Measurements from ENCODE around the gene OTOP3.
"Not testable (repeated sequence)": the region's sequence is repeated elsewhere in the genome, so short reads cannot be mapped to it uniquely, and the experiment has no call there.

OTOP3 gene, protein sequence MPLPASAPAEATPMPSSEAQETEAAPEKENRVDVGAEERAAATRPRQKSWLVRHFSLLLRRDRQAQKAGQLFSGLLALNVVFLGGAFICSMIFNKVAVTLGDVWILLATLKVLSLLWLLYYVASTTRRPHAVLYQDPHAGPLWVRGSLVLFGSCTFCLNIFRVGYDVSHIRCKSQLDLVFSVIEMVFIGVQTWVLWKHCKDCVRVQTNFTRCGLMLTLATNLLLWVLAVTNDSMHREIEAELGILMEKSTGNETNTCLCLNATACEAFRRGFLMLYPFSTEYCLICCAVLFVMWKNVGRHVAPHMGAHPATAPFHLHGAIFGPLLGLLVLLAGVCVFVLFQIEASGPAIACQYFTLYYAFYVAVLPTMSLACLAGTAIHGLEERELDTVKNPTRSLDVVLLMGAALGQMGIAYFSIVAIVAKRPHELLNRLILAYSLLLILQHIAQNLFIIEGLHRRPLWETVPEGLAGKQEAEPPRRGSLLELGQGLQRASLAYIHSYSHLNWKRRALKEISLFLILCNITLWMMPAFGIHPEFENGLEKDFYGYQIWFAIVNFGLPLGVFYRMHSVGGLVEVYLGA

DNA sequence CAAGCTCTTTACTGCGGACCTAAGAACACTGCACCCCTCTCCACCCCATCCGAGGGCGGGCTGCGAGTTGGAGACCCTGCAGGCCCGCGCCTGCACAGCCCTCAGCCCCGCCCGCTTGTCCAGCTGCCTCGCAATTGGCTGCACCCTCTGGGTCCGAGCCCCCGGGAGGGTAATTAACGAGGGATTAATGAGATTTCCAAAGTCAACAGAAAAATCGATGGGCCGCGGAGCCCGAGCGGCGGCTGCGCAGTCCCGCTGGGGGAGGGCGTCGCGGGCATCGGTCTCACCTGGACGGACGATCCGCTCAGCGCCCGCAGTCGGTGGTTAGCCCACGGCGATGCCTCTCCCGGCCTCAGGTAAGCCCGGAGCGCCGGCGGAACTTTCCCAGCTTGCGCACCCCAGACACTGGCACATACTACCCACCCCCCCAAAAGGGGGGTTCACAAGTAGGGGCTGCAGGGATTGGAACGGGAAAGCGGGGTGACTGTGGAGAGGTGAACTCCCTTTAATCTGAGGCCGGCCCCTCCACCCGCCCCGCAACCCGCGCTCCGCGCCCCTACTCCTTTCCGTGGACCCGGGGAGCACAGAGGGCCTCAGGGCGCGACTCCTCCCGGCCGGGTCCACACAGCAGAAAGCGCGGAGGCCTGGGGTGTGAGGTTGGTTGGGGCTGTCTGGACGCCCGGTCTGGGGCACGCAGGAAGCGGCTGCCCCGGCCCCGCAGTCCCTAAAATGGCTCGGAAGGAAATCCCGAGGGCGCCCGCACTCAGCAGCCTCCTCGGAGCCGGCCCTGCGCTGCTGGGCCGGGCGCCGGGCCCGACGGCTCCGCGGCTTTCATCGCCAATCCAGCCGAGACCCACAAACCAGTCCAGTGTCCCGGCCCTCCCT, at the start of gene OTOP3:
OTOP3 (plus strand) TSS at position 314 of the 885 bp plus-strand sequence; CDS start at position 338, 24 bp downstream.
- no peak for DNase-seq (ENCODE audit: low read depth in 2 of 2, low spot score in 1 of 2)

DNA sequence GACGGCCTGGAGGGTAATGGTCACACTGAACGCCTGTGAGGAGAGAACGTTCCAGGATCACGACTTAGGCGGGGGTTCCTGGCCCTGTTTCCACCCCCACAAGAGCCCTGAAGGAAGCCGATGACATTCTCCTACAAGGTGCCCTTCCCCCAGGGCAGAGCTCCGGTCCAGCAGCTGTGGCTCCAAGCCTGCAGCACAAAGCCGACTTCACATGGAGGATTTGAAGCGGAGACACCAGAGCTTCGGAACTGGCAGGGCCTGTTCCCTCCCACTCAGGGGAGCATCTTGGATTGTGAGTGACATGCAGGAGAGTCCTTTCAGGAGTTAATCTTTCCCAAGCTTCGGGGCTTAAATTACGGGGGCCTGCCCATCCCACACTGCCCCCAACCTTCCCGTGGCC, 47.2 kb upstream of the OTOP3 start:
- DNase-seq (ENCODE audit: low read depth in 2 of 2, low spot score in 1 of 2), result no peak

DNA sequence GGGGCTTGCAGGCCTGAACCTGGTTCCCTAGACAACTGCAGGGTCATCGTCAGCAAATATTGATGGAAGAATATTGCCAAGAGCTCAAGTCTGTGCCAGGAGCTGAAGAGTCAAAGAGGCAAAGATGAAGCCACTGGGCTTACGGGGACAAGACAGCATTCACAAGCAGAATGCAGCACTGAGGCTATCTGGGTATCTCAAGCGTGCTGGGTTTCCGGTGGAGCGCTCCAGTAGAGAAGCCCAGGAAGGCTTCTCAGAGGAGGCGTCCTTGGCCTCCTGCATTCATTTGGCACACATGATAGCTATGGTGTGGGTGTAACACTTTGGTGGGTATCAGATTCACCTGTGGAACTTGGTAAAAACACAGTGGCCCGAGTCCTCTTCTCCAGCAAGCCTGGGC, 45.1 kb upstream of the OTOP3 start:
- no peak for DNase-seq (ENCODE audit: low read depth in 2 of 2, low spot score in 1 of 2)

DNA sequence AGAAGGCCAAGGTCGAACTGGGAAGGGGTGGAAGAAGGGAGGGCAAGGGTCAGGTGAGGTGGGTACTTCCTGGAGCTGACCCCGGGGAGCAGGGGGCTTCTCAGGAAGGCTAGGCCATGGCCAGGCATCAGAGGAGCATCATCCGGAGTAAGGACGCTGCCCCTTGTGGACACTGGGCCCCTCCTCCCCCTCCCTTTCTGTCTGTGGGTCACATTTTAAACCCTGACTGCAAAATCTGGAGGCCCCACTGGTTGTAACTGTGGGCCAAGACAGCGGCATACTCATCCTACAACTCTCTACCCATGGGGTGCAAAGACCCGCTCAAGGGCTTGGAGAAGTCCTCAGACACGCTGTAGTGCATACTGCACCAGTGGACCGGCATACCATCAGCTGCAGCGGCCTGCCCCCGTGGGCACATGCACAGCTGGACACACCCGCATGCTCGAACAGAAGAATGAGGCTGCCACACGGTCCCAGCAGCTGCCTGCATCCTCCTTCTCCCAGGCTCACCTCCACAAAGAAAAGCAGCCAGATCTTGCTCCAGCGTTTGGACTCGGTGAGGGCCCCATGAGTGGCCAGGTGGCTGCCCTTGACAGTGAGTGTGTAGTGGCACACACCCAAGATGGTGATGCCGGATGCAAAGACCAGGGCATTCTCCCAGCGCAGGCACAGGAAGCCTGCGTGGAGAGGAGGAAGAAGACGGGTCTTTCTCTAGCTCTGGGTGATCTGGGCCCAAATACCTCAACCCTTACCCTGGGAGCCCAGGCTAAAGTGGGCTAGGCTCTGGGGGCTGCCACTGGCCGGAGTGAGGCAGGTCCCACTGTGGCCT, 43.5 kb upstream of the OTOP3 start:
- DNase-seq (ENCODE audit: low read depth in 2 of 2, low spot score in 1 of 2), result no peak

DNA sequence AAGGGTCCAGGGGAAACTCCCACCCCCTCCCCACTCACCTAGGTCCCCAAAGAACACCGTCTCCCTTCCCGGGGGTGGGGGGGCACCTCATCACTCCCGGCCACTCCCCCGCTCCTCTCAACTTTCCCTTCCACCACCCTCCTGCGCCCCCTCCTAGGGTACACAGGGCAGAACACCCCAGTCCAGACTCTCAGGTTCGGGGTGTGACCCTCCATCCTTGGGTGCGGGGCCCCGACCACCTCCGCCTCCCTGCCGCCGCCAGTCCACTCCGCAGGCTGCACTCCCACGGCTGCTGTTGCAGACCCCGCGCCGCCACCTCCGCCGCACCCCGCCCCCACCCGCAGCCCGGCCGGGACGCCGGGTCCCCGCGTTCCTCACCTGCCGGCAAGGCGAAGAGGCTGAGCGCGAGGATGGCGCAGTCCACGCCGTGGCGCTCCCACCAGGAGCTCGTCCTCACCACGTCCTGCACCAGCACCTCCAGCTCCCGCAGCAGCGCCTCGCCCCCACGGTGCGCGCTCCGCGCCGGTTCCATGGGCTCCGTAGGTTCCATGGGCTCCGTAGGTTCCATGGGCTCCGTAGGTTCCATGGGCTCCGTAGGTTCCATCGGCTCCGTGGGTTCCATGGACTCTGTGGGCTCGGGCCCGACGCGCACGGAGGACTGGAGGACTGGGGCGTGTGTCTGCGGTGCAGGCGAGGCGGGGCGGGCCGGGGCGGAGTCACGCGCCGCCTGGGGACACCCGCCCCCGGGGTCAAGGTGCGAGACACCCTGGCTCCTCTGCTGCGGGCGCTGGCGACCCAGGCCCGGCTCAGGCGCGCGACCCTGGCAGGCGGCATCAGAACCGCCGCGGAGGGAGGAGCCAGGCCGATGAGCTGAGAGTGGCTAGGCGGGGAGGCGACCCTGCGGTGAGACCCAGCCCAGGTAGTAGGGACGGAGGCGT, 42.5 kb upstream of the OTOP3 start, which contains the start of gene FADS6:
FADS6 (minus strand) TSS at position 660 of the 938 bp plus-strand sequence; CDS start at position 622, 38 bp downstream.
- no peak for DNase-seq (ENCODE audit: low read depth in 2 of 2, low spot score in 1 of 2)

DNA sequence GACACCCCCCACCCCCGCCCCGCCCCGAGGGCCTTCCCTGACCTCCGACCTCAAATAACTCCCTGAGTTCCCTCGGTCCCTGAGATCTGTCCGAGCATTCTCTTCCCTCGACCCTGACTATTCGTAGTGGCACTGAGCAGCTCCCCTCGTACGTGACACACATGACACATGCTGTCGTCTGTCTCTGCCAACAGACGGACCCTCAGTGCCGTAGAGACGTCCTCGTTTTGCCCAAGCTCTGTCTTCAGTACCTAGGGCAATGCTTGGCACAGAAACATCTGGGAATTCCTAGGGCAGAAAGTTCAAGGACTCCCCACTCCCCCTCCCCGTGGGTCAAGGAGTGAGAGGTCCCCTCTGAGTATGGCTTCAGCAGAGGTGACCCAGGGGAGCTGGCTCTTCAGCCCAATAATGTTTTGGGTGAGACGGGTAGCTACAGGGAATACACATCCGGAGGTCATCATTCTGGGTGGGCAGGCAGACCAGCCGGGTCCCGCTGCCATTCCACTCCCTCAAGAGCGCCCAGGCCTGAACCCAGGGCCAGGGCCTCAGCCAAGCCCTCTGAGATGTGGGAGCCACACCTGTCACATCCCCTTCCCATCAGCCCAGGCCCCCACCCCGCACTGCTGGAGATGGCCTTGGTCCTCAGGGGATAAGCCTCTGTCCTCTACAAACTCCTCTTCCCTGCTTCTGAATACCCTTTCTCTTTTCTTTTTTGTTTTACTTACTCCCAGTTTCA, 41.6 kb upstream of the OTOP3 start:
- no peak for DNase-seq (ENCODE audit: low read depth in 2 of 2, low spot score in 1 of 2)

DNA sequence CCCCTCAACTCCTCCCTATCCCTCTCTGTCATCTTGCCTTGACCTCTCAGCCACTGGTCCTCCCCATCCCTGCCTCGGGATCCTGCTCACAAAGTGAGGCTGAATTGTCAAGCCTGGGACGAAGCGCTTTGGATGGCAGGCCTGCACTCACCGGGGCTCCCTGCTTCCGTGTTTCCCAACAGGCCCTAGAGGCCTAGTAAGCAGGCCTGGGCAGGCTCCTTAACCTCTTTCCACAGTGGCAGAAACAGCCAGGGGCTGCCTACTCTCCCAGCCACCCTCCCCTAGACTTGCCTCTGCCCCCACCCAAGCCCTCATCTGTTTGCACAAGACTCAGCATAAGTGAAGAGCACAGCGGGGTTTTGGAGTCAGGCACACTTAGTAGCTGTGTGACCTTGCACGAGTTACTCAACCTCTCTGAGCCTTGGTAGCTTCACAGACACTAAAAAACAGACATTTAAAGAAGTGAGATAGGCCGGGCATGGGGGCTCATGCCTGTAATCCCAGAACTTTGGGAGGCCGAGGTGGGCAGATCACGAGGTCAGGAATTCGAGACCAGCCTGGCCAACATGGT, 37.2 kb upstream of the OTOP3 start:
- DNase-seq (ENCODE audit: low read depth in 2 of 2, low spot score in 1 of 2), result no peak

DNA sequence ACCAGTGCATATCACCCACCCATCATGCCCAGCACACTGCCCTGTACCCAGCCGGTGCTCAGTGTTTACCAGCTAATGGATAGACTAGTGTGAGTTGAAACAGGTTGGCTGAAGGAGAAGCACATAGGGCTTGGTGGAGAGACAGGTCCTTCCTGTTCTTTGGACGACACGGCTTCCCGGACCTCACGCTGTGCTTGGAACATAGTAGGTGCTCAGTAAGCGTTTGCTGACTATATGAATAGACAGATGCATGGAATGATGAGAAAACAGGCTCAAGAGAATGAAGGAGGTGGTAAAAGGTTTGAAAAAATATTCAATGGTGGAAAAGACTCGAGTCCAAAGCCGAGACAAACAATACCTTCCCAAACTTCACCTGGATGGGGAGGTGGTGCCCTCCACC, 35.5 kb upstream of the OTOP3 start:
- no peak for DNase-seq (ENCODE audit: low read depth in 2 of 2, low spot score in 1 of 2)

DNA sequence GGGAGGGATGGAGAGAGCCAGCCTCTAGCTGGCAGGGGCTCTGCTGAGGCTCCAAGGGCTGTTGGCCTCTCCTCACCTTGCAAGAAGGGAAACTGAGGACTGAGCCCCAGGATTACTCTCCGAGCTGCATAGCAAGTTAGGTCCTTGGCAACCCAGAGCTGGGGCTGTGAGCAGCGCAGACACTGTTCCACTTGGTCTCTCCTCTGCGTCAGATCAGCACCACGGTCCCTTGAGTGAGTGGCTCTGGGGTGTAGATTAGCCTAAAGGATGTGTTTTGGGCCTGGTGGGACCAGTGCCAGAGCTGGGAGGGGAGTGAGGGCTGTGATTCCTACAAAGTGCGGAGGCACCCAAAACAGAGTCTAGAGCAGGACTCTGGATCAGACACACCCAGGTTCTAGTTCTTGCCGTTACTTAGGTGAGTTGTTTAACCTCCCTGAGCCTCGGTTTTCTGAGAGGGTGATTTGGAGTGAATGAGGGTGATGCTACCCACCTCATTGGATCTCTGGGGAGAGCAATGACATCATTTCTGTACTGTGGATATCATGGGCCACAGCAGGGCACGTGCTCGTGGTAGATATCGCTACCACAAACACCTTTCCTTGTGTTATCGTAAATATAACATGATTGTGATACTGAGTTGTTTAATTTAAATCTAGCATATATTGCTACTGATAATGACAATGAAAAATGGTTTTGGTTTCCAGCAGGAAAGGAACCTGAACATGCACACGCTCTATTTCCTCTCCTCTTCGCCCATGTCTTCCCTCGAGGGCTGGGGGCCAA, 34.2 kb upstream of the OTOP3 start:
- DNase-seq (ENCODE audit: low read depth in 2 of 2, low spot score in 1 of 2), result no peak

DNA sequence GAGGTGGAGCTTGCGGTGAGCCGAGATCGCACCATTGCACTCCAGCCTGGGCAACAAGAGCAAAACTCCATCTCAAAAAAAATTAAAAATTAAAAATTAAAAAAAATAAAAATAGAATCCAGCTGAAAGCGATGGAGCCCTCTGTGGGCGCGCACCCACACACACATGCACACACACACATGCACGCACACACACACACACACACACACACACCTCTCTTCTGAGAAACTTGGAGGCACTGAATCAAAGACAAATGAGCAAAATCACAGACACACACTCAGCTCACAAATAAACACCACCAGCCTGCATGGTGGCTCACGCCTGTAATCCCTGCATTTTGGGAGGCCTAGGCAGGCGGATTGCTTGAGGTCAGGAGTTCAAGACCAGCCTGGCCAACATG, 32.7 kb upstream of the OTOP3 start:
- no peak for DNase-seq (ENCODE audit: low read depth in 2 of 2, low spot score in 1 of 2)

DNA sequence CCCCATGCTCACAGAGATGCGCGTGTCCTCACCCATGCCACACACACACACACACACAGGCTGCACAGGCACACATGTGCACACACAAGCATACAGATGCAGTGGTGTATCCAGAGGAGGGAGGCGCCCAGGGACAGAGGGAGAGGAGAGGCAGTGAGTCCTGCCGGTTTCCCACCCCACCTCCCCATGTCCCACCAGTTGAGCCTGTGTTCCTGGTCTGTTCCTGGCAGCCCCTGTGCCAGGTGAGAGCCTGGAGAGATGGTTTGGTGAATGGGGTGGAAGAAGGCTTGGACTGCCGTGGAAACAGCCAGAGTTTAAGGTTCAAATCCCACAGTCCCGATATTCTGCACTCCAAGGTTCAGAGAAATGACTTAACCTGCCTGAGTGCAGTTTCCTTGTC, 32.0 kb upstream of the OTOP3 start:
- no peak for DNase-seq (ENCODE audit: low read depth in 2 of 2, low spot score in 1 of 2)

DNA sequence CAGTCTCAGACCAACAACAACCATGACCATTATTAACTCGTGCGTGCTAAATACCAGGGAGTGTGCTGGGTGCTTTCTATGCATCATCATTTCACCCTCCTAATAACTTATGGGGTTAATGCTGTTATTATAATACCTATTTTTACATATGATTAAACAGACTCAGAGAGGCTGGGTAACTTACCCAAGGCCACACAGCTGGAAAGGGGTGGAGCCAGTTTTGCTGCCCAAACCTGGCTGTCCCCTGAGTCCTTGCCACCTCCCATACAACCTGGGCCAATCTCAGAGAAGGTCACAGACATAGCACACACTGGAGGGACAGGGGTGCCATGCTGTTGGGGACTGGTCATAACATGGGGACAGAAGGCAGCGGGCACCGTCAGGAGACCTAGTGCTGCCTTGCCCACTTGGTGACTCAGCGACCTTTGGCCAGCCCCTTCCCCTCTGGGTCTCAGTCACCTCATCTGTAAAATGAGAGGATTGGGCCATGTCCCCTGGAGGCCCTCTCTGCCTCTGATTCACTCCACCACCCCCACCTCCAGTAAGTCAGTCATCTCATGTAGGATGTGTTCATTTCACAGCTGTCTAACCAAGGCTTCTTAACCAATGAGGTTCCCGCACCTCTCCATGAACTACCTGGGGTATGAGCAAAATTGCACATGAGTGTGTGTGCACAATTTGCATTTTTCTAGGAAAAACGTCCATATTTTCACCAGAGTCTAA, 30.9 kb upstream of the OTOP3 start:
- no peak for DNase-seq (ENCODE audit: low read depth in 2 of 2, low spot score in 1 of 2)

DNA sequence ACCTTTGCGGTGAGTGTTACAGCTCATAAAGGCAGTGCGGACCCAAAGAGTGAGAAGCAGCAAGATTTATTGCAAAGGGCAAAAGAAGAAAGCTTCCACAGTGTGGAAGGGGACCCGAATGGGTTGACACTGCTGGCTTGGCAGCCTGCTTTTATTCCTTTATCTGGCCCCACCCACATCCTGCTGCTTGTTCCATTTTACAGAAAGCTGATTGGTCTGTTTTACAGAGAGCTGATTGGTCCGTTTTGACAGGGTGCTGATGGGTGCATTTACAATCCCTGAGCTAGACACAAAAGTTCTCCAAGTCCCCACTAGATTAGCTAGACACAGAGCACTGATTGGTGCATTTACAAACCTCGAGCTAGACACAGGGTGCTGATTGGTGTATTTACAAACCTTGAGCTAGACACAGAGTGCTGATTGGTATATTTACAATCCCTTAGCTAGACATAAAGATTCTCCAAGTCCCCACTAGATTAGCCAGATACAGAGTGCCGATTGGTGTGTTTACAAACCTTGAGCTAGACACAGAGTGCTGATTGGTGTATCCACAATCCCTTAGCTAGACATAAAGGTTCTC, 29.4 kb upstream of the OTOP3 start:
- DNase-seq (ENCODE audit: low read depth in 2 of 2, low spot score in 1 of 2), result not testable (repeated sequence)

DNA sequence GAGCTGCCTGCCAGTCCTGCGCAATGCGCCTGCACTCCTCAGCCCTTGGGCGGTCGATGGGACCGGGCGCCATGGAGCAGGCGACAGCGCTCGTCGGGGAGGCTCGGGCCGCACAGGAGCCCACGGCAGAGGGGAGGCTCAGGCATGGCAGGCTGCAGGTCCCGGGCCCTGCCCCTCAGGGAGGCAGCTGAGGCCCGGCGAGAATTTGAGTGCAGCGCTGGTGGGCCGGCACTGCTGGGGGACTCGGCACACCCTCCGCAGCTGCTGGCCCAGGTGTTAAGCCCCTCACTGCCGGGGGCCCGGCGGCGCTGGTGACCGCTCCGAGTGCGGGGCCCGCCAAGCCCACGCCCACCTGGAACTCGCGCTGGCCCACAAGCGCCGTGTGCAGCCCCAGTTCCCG, 28.7 kb upstream of the OTOP3 start:
- DNase-seq (ENCODE audit: low read depth in 2 of 2, low spot score in 1 of 2), result no peak

DNA sequence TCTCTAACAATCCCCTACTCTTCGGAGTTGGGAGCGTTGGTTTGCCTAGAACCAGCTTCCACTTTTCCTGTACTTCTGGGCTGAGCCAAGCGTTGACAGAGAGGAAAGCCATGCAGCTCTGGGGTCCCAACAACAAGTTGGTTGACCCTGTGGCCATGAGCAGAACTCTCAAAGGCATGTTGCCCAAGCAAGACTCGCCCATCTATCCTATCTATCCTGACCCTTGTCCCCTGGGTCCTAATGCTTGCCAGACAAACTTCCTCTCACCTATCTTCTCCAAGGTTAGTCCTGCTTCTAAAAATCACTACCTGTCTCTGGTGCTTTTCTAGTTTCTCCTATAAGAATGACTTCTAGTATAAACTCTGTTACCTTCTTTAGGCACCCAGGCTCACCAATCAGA, 26.6 kb upstream of the OTOP3 start:
- not testable (repeated sequence) for DNase-seq (ENCODE audit: low read depth in 2 of 2, low spot score in 1 of 2)

DNA sequence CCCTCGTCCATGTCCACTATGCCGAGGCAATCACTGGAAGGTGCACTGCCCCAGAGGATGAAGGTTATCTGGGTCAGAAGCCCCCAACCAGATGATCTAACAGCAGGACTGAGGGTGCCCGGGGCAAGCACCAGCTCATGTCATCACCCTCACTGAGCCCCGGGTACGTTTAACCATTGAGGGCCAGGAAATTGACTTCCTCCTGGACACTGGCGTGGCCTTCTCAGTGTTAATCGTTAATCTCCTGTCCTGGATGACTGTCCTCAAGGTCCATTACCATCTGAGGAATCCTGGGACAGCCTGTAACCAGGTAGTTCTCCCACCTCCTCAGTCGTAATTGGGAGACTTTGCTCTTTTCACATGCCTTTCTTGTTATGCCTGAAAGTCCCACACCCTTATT, 24.3 kb upstream of the OTOP3 start:
- DNase-seq (ENCODE audit: low read depth in 2 of 2, low spot score in 1 of 2), result not testable (repeated sequence)
